ENCODE data around the gene KATNB1.
"Not testable (repeated sequence)": the region's sequence is repeated elsewhere in the genome, so short reads cannot be mapped to it uniquely, and the experiment has no call there.

The KATNB1 gene

GRCh38 chr16:57775661-57776469, 40.3 kb downstream of the KATNB1 start:
- DNase-seq: no peak

GRCh38 chr16:57778658-57779057, 43.1 kb downstream of the KATNB1 start:
- no peak for DNase-seq

GRCh38 chr16:57779836-57780235, 44.3 kb downstream of the KATNB1 start:
- not testable (repeated sequence) for DNase-seq

GRCh38 chr16:57781349-57781740, 45.8 kb downstream of the KATNB1 start:
- DNase-seq: no peak

GRCh38 chr16:57781741-57782606, 46.4 kb downstream of the KATNB1 start:
- DNase-seq: no peak

GRCh38 chr16:57782607-57783055, 47.1 kb downstream of the KATNB1 start:
- DNase-seq: not testable (repeated sequence)

GRCh38 chr16:57783116-57783515, 47.5 kb downstream of the KATNB1 start:
- DNase-seq: no peak

- DNase-seq: no peak
Measured at GRCh38 chr16:57783883-57784282, 48.3 kb downstream of the KATNB1 start.

- no peak for DNase-seq
Measured at GRCh38 chr16:57784334-57784733, 48.8 kb downstream of the KATNB1 start.

- DNase-seq: no peak
Measured at GRCh38 chr16:57785385-57785784, 49.8 kb downstream of the KATNB1 start.

GRCh38 chr16:57785924-57786323, 50.4 kb downstream of the KATNB1 start:
- DNase-seq: no peak

- no peak for DNase-seq
Measured at GRCh38 chr16:57786632-57787518, 51.3 kb downstream of the KATNB1 start.

- DNase-seq: no peak
Measured at GRCh38 chr16:57787519-57787905, 51.9 kb downstream of the KATNB1 start.

- DNase-seq: no peak
Measured at GRCh38 chr16:57788252-57788841, 52.8 kb downstream of the KATNB1 start.

GRCh38 chr16:57788951-57789350, 53.4 kb downstream of the KATNB1 start:
- DNase-seq: no peak

- DNase-seq: no peak
Measured at GRCh38 chr16:57791195-57791892, 55.8 kb downstream of the KATNB1 start.

- no peak for DNase-seq
Measured at GRCh38 chr16:57791893-57792461, 56.4 kb downstream of the KATNB1 start.

GRCh38 chr16:57794849-57795430, 59.4 kb downstream of the KATNB1 start:
- DNase-seq: no peak

GRCh38 chr16:57795431-57795878, 59.9 kb downstream of the KATNB1 start:
- peak; percentile 56 for DNase-seq

GRCh38 chr16:57796014-57796413, 60.4 kb downstream of the KATNB1 start:
- not testable (repeated sequence) for DNase-seq

GRCh38 chr16:57797216-57797525, 61.6 kb downstream of the KATNB1 start:
- DNase-seq: no peak
